GM12873 (cell line): Measurements from ENCODE around the gene PCP4.

Source experiments
- CTCF ChIP-seq: IDR thresholded peaks from 2 replicates; pipeline ENCODE4 v1.5.1; 2012; ENCODE audit warnings: low read depth, mild to moderate bottlenecking, moderate library complexity, low read length, control low read depth; ENCODE audit not compliant: insufficient read depth; ENCODE audit errors: missing control alignments

The PCP4 gene

GRCh38 chr21:39851002-39851618 lies 16.1 kb upstream of the PCP4 start:
- TF ChIP-seq CTCF = no peak

DNA sequence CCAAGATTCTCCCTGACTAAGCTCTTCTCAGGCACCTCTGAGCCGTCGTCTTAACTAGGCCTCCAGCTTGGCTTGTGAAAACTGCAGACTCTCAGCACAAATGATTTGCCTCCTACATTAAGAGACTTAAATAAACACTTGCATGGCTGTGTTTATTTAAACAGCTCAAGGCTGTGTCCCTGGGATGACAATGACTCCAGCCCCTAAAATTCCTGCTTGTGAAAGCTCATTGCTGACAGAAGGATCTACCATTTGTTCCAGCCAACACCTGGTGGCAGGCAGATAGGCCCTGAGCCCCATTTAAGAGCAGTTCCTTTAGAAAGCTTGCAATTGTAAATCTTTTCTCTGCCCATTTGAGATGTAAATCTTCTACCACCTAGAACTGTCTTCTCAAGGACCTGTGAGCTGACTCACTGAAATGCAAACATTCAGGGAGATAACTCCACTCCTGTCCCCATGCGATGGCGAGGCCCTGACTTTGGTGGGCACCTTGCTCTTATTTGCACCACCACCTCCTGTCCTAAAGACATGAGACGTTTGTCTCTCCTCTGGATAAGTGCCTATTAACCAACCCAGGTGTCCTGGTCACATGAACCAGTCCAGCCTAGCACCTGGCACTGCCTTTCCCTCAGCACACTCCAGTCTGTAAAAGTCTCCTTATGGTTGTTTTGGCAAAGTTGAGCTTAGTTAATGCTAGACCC lies 15.1 kb upstream of the PCP4 start:
- no peak for TF ChIP-seq CTCF

- TF ChIP-seq CTCF = no peak
Measured at GRCh38 chr21:39852726-39853500, 14.3 kb upstream of the PCP4 start.

DNA sequence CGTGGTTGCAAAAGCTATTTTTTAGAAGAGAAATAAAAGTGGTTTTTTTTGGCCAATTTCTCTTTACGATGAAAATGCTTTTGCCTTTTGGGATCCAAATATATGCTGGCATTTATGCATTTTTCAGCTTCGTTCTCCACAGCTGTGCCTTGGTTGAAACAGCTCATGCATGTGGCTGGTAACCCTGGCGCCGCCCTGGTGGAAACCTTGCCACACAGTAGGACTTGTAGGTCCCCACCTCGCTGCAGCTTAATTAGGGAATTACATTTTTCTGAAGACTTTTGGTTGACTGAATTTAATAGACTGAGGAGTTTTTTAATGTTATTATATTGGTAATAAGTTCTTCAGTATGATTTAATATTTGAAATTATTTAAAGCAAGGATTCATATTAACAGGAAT lies 12.7 kb upstream of the PCP4 start:
- TF ChIP-seq CTCF = no peak

GRCh38 chr21:39855595-39855994 lies 11.6 kb upstream of the PCP4 start:
- no peak for TF ChIP-seq CTCF

DNA sequence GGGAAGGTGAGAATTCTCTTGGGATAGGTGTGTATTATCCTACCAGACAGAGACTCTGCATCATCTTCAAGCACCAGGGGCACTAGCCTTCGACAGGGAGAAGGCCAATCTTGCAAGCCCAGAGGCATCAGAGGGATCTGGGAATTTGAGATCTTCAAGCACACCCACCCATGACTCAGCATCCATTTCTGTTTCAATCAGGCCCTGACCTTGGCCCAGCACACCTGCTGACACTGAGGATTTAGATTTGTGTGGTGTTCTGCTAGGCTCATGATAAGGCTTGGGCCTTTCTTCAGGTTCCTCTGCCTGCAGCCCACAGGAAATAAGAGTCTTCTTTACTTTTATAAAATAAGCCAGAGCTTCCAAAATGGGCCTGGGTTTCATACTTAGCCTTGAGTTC lies 6.6 kb upstream of the PCP4 start:
- no peak for TF ChIP-seq CTCF

DNA sequence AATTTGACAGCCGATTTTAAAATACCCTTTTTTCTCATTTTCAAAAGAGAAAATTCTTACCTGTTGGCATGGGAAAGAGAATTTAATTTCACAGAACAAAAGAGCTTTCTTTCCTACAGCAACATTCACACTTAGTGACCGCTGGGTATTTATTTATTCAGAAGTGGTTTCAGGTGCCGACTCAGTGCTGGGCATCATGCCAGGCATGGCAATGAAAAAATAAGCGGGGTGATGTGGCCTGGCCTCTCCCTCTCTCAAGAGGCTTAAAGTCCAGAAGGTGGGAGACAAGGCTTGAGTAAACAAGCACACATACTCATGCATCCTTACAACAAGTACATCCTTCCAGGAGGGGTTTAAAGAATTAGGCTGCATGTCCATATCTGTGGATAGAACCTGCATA lies 4.1 kb upstream of the PCP4 start:
- TF ChIP-seq CTCF = no peak
